Testis (tissue), 3 donors: ENCODE data around the gene SELENOM. TPM values are rescaled to one million over a fixed set of nuclear protein-coding genes. Genes with fewer than 3 reads are reported as not detected.
"Not testable (repeated sequence)": the region's sequence is repeated elsewhere in the genome, so short reads cannot be mapped to it uniquely, and the experiment has no call there.

Source experiments
- DNase-seq: peaks from one replicate; pipeline ENCODE4 v3.0.0-alpha.2; 2019
- H3K27ac ChIP-seq, 2 donors: fragments of 200-600 bp; sonication (generic); one replicate each; pipeline ENCODE4 v1.5.1; 2019
- H3K27me3 ChIP-seq: fragments of 200-600 bp; sonication (generic); one replicate; pipeline ENCODE4 v1.5.1; 2019
- H3K36me3 ChIP-seq: fragments of 200-600 bp; sonication (generic); one replicate; pipeline ENCODE4 v1.5.1; 2017; ENCODE audit warnings: low read depth; ENCODE audit errors: missing control alignments
- H3K4me1 ChIP-seq: fragments of 200-600 bp; sonication (generic); one replicate; pipeline ENCODE4 v1.5.1; 2019
- H3K4me3 ChIP-seq, 2 donors: fragments of 200-600 bp; sonication (generic); one replicate each; pipeline ENCODE4 v1.5.1; 2017 to 2019
- H3K9me3 ChIP-seq: fragments of 200-600 bp; sonication (generic); one replicate; pipeline ENCODE4 v1.5.1; 2017
- POLR2A ChIP-seq: fragments of 450-650 bp; IDR thresholded peaks from one replicate; pipeline ENCODE4 v1.6.1; 2017; ENCODE audit warnings: antibody characterized with exemption, mild to moderate bottlenecking, moderate library complexity
- WGBS, 2 donors: methylation state at CpG; one replicate each; pipeline ENCODE4 v1.1.5; 2018; 5-methylcytosine and 5-hydroxymethylcytosine counted together
- intact Hi-C: fragments of 100-400 bp; cut with DNase I; formaldehyde crosslinking; loops from one replicate; pipeline ENCODE4 v1.15.1; 2023; ENCODE audit warnings: low total_unique reads
- polyA plus RNA-seq: library from polyadenylated mRNA; stranded (reverse); fragments of 350-450 nt; fragmentation: Illumina TruSeq; extraction: RNeasy Lipid Tissue Mini Kit (QIAGEN cat#74804); gene quantifications from one replicate; pipeline ENCODE4 v1.2.3, GENCODE V29; 2014; ENCODE audit warnings: low read depth, low replicate concordance; ENCODE audit not compliant: insufficient read depth
- total RNA-seq, 2 donors: library from RNA; depleted of rRNA; stranded (reverse); fragments of >200 nt; gene quantifications; one replicate each; pipeline ENCODE4 v1.2.3, GENCODE V29; 2016
- TF ChIP-seq, protein P1 (sequence below), 3 experiments: fragments of 450-650 bp in 2 of 3; fragments of 200-600 bp in 1 of 3; sonication (generic) in 1 of 3; IDR thresholded peaks; one replicate each; pipeline ENCODE4 v1.5.1; 2016 to 2019; ENCODE audit warnings: antibody characterized with exemption in 3 of 3, mild to moderate bottlenecking in 2 of 3, moderate library complexity in 1 of 3

Gene SELENOM
- total and polyA plus RNA-seq, 3 donors from 2014 or later, result 77.4 to 102 (median 82.8) TPM

DNA sequence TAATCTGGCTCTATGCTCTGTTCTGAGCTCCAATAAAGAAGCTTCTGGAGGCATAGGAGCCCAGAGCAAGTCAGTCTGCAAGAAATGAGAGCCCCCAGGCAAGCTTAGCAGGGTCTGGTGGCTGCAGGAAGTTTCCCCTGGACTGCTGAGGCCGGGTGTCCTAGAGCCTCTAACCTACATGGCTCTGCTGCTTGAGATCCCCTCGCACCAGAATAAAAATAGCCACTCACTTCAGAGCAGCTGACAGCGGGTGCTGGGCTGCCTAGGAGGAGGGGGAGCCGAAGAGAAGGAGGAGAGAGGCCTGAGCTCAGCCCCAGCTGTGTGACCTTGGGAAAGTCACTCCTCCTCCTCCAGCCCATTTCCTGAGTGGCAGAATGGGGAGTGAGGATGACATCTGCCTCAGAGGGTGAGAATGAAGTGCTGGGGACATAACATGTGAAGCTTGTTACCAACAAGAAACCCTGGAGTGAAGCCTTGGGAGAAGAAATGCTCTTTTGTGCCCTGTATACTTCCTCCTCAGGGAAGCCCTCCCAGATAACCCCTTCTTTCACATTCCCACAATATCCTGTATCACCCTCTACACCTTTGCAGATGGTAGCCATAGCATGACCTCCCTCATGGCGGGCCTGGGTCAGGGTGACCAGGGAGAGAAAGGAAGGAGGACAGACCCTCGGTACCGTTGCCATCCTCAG lies 11.8 kb upstream of the SELENOM start:
- Histone ChIP-seq H3K4me1 (peaks cover 7% of the 10 kb centered on the region), H3K4me3 (no peak overlapping the region), H3K27me3 (no peaks in the 10 kb centered on the region), H3K27ac (no peak overlapping the region), H3K36me3 (no peaks in the 10 kb centered on the region), H3K9me3 (no peaks in the 10 kb centered on the region)
- 46 to 70% methylated on average over 4 to 7 of the region's 7 CpGs for WGBS, 2 donors
- DNase-seq, result peak; percentile 64
- intact Hi-C loops, result no loop called here
- TF ChIP-seq, protein P1, sequence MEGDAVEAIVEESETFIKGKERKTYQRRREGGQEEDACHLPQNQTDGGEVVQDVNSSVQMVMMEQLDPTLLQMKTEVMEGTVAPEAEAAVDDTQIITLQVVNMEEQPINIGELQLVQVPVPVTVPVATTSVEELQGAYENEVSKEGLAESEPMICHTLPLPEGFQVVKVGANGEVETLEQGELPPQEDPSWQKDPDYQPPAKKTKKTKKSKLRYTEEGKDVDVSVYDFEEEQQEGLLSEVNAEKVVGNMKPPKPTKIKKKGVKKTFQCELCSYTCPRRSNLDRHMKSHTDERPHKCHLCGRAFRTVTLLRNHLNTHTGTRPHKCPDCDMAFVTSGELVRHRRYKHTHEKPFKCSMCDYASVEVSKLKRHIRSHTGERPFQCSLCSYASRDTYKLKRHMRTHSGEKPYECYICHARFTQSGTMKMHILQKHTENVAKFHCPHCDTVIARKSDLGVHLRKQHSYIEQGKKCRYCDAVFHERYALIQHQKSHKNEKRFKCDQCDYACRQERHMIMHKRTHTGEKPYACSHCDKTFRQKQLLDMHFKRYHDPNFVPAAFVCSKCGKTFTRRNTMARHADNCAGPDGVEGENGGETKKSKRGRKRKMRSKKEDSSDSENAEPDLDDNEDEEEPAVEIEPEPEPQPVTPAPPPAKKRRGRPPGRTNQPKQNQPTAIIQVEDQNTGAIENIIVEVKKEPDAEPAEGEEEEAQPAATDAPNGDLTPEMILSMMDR (IDR thresholded peaks at IDR 0.05), result no peak
- no peak for TF ChIP-seq POLR2A

DNA sequence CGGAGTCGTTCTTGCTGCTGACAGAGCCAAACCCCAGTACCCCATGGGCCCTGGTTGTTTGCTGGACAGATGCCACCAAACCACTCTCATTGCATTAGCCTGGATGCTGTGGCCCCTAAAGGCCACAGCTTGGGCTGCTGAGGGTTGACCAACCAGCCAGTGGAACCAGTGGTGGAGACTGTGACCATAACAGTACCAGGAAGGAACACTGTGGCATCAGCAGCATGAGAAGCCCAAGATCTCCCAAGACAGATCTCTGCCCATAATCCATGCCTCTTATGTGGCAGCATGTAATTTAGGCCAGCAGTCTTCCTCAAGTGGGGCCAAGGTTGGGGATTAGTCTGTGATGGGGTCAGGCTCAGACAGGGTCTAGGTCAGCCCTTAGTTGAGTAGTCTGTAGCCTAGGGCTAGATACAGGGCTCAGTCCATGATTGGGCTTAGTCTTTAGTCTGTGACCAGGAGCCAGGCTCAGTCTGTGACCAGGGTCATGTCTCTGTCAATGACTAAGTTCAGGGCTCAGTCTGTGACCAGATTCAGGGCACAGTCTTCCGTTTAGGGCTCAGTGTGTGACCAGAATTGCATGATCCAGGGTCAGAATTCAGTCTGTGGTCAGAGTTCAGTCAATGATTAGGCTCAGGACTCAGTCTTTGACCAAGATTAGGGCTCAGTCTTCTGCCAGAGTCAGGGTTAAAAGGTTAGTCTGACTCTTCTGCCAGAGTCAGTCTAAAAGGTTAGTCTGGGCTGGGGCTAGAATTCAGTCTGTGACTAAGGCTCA lies 10.9 kb upstream of the SELENOM start:
- H3K27ac ChIP-seq, result no peak overlapping the region
- no peak for DNase-seq
- H3K4me1 ChIP-seq, result peaks cover 7% of the 10 kb centered on the region
- H3K4me3 ChIP-seq, result no peak overlapping the region
- TF ChIP-seq, protein P1 (IDR thresholded peaks at IDR 0.05), result no peak
- no peak for TF ChIP-seq POLR2A
- H3K36me3 ChIP-seq, result no peaks in the 10 kb centered on the region
- no peaks in the 10 kb centered on the region for H3K27me3 ChIP-seq
- H3K9me3 ChIP-seq, result no peaks in the 10 kb centered on the region
- intact Hi-C loops, result no loop called here
- WGBS, 2 donors, result 93 to 95% methylated on average over 2 to 3 of the region's 3 CpGs

DNA sequence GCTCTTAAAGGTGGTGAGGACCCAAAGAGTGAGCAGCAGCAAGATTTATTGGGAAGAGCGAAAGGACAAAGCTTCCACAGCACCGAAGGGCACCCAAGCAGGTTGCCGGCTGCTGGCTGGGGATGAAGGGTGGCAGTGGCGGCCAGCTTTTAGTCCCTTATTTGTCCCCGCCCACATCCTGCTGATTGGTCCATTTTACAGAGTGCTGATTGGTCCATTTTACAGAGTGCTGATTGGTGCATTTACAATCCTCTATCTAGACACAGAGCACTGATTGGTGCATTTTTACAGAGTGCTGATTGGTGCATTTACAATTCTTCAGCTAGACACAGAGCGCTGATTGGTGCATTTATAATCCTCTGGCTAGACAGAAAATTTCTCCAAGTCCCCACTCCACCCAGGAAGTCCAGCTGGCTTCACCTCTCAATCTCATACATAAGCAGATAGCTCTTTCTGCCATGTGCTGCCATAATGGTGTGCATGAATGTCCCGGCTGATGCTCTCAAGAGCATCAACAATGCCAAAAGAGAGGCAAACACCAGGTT lies 5.3 kb upstream of the SELENOM start:
- 93 to 100% methylated on average over 2 to 7 of the region's 7 CpGs for WGBS, 2 donors
- H3K4me1 ChIP-seq, H3K4me3 ChIP-seq, H3K36me3 ChIP-seq, intact Hi-C loops, H3K27me3 ChIP-seq, DNase-seq, H3K9me3 ChIP-seq, H3K27ac ChIP-seq: not testable (repeated sequence)

DNA sequence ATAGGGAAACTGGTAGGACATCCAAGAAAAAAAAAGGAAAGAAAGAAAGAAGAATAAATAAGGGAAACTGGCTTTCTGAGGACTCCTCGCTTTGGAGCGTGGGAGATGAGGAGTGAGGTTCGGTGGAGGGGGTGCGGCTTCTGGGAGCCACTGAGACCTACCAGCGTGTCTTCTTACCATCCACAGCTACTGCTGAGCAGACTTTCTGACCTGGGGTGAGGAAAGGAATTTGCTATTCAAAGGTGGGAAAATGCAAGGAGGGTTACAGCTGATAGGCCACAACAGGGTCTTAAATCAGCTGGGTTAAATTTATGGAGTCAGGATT lies 488 bp upstream of the SELENOM start:
- Histone ChIP-seq H3K4me3 (peak overlapping the region; percentile 71 to 72), H3K4me1 (no peaks in the 10 kb centered on the region), H3K9me3 (no peaks in the 10 kb centered on the region), H3K36me3 (no peaks in the 10 kb centered on the region), H3K27me3 (no peaks in the 10 kb centered on the region), H3K27ac (peak overlapping the region in 1 of 2 donors; percentile 74)
- no peak for DNase-seq
- no peak for TF ChIP-seq POLR2A
- TF ChIP-seq, protein P1 (IDR thresholded peaks at IDR 0.05), result no peak
- 1 to 2% methylated on average over 5 of the region's 5 CpGs for WGBS, 2 donors
- intact Hi-C loops, result no loop called here

GRCh38 chr22:31106731-31107177 lies 614 bp downstream of the SELENOM start:
- intact Hi-C loops, result no loop called here
- WGBS, 2 donors, result 20 to 35% methylated on average over 14 of the region's 14 CpGs
- no peaks in the 10 kb centered on the region for H3K9me3 ChIP-seq
- H3K36me3 ChIP-seq, result no peaks in the 10 kb centered on the region
- peak overlapping the region; percentile 71 to 72 for H3K4me3 ChIP-seq
- DNase-seq, result no peak
- peak overlapping the region; percentile 89 to 96 for H3K27ac ChIP-seq
- H3K27me3 ChIP-seq, result no peaks in the 10 kb centered on the region
- no peaks in the 10 kb centered on the region for H3K4me1 ChIP-seq
- TF ChIP-seq, protein P1 (IDR thresholded peaks at IDR 0.05), result no peak
- TF ChIP-seq POLR2A, result no peak
